Trophoblast cell (in vitro differentiated cells and primary cell): ENCODE results near the gene DSCAM.

Experiments used
- DNase-seq, 2 donors: peaks; one replicate each; pipeline ENCODE4 v3.0.0-alpha.2; 2016
- H2AFZ ChIP-seq: 2 replicates; pipeline ENCODE4 v1.6.1; 2013; ENCODE audit warnings: low read length, moderate library complexity, mild to moderate bottlenecking; ENCODE audit not compliant: insufficient read depth, poor library complexity
- H2AK5ac ChIP-seq: 2 replicates; pipeline ENCODE4 v1.6.1; 2013; ENCODE audit warnings: mild to moderate bottlenecking, low read length
- H2BK120ac ChIP-seq: 2 replicates; pipeline ENCODE4 v1.6.1; 2013; ENCODE audit warnings: low read length, mild to moderate bottlenecking, moderate library complexity; ENCODE audit not compliant: insufficient read depth, poor library complexity
- H2BK12ac ChIP-seq: 2 replicates; pipeline ENCODE4 v1.6.1; 2013; ENCODE audit warnings: mild to moderate bottlenecking, low read length, moderate library complexity
- H2BK5ac ChIP-seq: 2 replicates; pipeline ENCODE4 v1.6.1; 2013; ENCODE audit warnings: low read length, low read depth, moderate library complexity, mild to moderate bottlenecking; ENCODE audit not compliant: poor library complexity
- H3K14ac ChIP-seq: 2 replicates; pipeline ENCODE4 v1.6.1; 2013; ENCODE audit warnings: mild to moderate bottlenecking, low read length
- H3K18ac ChIP-seq: 2 replicates; pipeline ENCODE4 v1.6.1; 2013; ENCODE audit warnings: mild to moderate bottlenecking, low read length
- H3K23ac ChIP-seq: 2 replicates; pipeline ENCODE4 v1.6.1; 2013; ENCODE audit warnings: low read length
- H3K27ac ChIP-seq: 2 replicates; pipeline ENCODE4 v1.5.1; 2013; ENCODE audit warnings: low read depth, mild to moderate bottlenecking, inconsistent platforms, low read length, moderate library complexity
- H3K27me3 ChIP-seq: 2 replicates; pipeline ENCODE4 v1.6.1; 2013; ENCODE audit warnings: inconsistent platforms, mild to moderate bottlenecking, low read length, moderate library complexity; ENCODE audit not compliant: insufficient read depth
- H3K36me3 ChIP-seq, 2 experiments: 1 replicate in 1 of 2; 2 replicates in 1 of 2; pipeline ENCODE4 v1.6.1; 2013; ENCODE audit warnings: low read length in 2 of 2, mild to moderate bottlenecking in 2 of 2, moderate library complexity in 1 of 2; ENCODE audit not compliant: insufficient read depth in 2 of 2, control insufficient read depth in 1 of 2
- H3K4ac ChIP-seq: 2 replicates; pipeline ENCODE4 v1.6.1; 2013; ENCODE audit warnings: low read depth, mild to moderate bottlenecking, low read length, moderate library complexity
- H3K4me1 ChIP-seq, 2 experiments: 1 replicate in 1 of 2; 2 replicates in 1 of 2; pipeline ENCODE4 v1.6.1; 2013; ENCODE audit warnings: low read length in 2 of 2, mild to moderate bottlenecking in 2 of 2, moderate library complexity in 1 of 2; ENCODE audit not compliant: insufficient read depth in 2 of 2, control insufficient read depth in 1 of 2
- H3K4me2 ChIP-seq: 2 replicates; pipeline ENCODE4 v1.6.1; 2013; ENCODE audit warnings: inconsistent platforms, mild to moderate bottlenecking, low read length, moderate library complexity
- H3K4me3 ChIP-seq: 2 replicates; pipeline ENCODE4 v1.5.1; 2013; ENCODE audit warnings: mild to moderate bottlenecking, low read depth, low read length, inconsistent platforms
- H3K79me1 ChIP-seq: one replicate; pipeline ENCODE4 v1.6.1; 2013; ENCODE audit warnings: low read length
- H3K79me2 ChIP-seq: 2 replicates; pipeline ENCODE4 v1.6.1; 2013; ENCODE audit warnings: low read length, mild to moderate bottlenecking; ENCODE audit not compliant: control insufficient read depth, insufficient read depth, poor library complexity
- H3K9ac ChIP-seq: 2 replicates; pipeline ENCODE4 v1.6.1; 2013; ENCODE audit warnings: mild to moderate bottlenecking, low read length
- H3K9me3 ChIP-seq: 2 replicates; pipeline ENCODE4 v1.6.1; 2013; ENCODE audit warnings: low read depth, mild to moderate bottlenecking, control low read depth, inconsistent platforms, low read length; ENCODE audit not compliant: insufficient read depth
- H4K12ac ChIP-seq: 2 replicates; pipeline ENCODE4 v1.6.1; 2013; ENCODE audit warnings: low read depth, mild to moderate bottlenecking, low read length, moderate library complexity
- H4K8ac ChIP-seq: 2 replicates; pipeline ENCODE4 v1.6.1; 2013; ENCODE audit warnings: low read depth, mild to moderate bottlenecking, low read length, moderate library complexity
- H4K91ac ChIP-seq: one replicate; pipeline ENCODE4 v1.6.1; 2013; ENCODE audit warnings: low read depth, mild to moderate bottlenecking, low read length, moderate library complexity
- WGBS: extraction: QIAGEN DNeasy Blood & Tissue Kit; methylation state at CpG from one replicate; pipeline ENCODE4 v1.1.7; 2013; ENCODE audit warnings: missing lambda C conversion rate; ENCODE audit not compliant: insufficient read length, insufficient coverage; ENCODE audit errors: extremely low coverage; 5-methylcytosine and 5-hydroxymethylcytosine counted together

The DSCAM gene

DNA sequence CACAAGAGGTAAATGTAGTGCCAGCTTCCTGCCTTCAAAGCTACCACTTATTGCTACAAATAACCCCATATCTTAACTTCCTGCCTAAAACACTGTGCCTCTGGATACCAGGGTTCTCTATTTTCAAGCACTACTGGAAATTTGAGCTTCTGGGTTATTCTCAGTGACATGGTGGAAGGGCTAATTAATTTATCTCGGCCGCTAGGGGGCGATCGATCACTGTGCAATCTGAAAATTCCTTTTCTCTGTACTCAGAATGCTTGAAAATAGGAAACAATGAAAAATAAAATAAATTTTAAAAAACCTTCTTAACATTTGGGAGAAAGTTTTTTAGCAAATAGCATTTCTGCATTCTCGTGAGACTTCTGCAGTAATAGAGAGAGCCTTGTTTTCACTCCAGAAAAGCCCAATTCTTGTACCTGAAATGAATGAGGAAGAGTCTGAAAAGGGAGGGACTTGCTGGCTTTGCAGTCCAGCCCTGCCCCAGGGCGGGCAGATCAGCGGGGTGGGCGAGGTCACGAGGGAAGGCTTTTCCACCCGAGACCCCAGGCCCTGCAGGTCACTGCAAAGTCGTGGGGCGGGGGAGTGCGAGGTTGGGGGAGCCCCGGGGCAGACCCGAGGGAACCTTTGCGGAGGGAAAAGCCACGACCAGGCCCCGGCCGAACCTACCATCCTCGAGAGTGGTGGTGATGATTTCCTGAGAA is 703.0 kb downstream of the DSCAM start:
- Histone ChIP-seq H4K12ac (no peak overlapping the region), H3K27me3 (no peaks in the 10 kb centered on the region), H3K18ac (no peak overlapping the region), H2BK120ac (no peak overlapping the region), H2AFZ (no peak overlapping the region), H4K91ac (no peak overlapping the region), H2AK5ac (no peak overlapping the region), H3K14ac (no peak overlapping the region), H3K79me2 (no peaks in the 10 kb centered on the region), H2BK5ac (no peak overlapping the region), H2BK12ac (no peak overlapping the region), H3K9ac (no peak overlapping the region), H3K79me1 (no peaks in the 10 kb centered on the region), H3K4me1 (no peaks in the 10 kb centered on the region), H3K36me3 (no peaks in the 10 kb centered on the region), H3K4ac (no peak overlapping the region), H3K4me2 (no peak overlapping the region), H3K23ac (no peak overlapping the region), H3K4me3 (no peak overlapping the region), H3K27ac (no peak overlapping the region), H4K8ac (no peak overlapping the region), H3K9me3 (peaks cover 2% of the 10 kb centered on the region)
- no CpG with 5 or more reads among the region's 20 CpGs for WGBS
- peak; percentile 66 to 88 for DNase-seq

DNA sequence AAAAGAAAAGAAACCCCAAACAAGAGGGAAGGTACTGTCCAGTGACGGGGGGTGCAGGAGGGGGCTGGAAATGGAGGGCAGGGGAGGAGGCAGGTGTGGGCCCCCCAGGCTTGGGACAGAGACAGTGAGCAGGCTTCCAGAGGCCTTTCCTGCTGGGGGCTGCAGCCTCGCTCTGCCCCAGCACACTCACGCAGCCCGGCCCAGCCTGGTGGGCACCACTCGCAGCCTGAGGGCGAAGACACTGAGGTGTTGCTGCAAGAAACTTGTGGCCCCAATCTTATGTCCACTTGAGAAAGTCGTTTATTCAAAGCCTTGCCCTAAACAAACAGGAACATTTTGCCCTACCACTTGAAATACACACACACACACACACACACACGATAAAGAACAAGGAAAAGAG is 705.3 kb downstream of the DSCAM start:
- H3K27me3 ChIP-seq: no peaks in the 10 kb centered on the region
- no peaks in the 10 kb centered on the region for H3K79me1 ChIP-seq
- H3K23ac ChIP-seq: no peak overlapping the region
- no peak overlapping the region for H2BK12ac ChIP-seq
- no peak overlapping the region for H4K8ac ChIP-seq
- H3K9me3 ChIP-seq: peaks cover 9% of the 10 kb centered on the region
- H4K91ac ChIP-seq: no peak overlapping the region
- no peak overlapping the region for H3K4me3 ChIP-seq
- H2BK5ac ChIP-seq: no peak overlapping the region
- DNase-seq: no peak
- no peak overlapping the region for H4K12ac ChIP-seq
- H3K14ac ChIP-seq: no peak overlapping the region
- H2AK5ac ChIP-seq: no peak overlapping the region
- H3K79me2 ChIP-seq: no peaks in the 10 kb centered on the region
- H2BK120ac ChIP-seq: no peak overlapping the region
- H3K4me1 ChIP-seq: no peaks in the 10 kb centered on the region
- H2AFZ ChIP-seq: no peak overlapping the region
- H3K4me2 ChIP-seq: no peak overlapping the region
- no peak overlapping the region for H3K4ac ChIP-seq
- no peak overlapping the region for H3K9ac ChIP-seq
- H3K36me3 ChIP-seq: peaks cover 0 to 2% of the 10 kb centered on the region in 2 experiments
- no peak overlapping the region for H3K18ac ChIP-seq
- no peak overlapping the region for H3K27ac ChIP-seq
- WGBS: no CpG with 5 or more reads among the region's 8 CpGs

DNA sequence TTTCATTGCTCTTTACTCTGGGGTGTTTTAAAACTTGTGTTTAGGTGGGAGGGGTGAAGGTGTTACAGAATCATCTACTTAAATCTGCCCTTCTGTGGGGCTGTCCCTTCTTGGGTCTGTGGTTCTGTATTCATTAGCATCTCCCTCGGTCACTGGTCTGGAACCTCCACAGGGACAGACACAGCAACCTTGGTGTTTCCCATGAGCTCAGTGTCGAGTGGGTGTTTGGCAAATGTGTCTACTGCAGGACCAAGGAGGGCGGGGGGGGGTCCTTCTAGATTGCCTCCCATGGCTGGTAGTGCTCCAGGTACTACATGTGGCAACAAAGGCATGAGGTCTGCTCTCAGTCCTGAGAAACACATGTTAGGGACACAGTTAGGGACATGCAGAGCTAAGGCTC is 706.3 kb downstream of the DSCAM start:
- Histone ChIP-seq H3K4me3 (no peak overlapping the region), H4K8ac (no peak overlapping the region), H3K4me1 (no peaks in the 10 kb centered on the region), H3K18ac (no peak overlapping the region), H3K79me2 (no peaks in the 10 kb centered on the region), H3K4ac (no peak overlapping the region), H3K9me3 (peaks cover 9% of the 10 kb centered on the region), H3K4me2 (no peak overlapping the region), H2BK5ac (no peak overlapping the region), H3K9ac (no peak overlapping the region), H3K36me3 (peaks cover 0 to 2% of the 10 kb centered on the region in 2 experiments), H3K27me3 (no peaks in the 10 kb centered on the region), H2AK5ac (no peak overlapping the region), H3K14ac (no peak overlapping the region), H2BK12ac (no peak overlapping the region), H3K23ac (no peak overlapping the region), H3K27ac (no peak overlapping the region), H4K91ac (no peak overlapping the region), H2AFZ (no peak overlapping the region), H2BK120ac (no peak overlapping the region), H3K79me1 (no peaks in the 10 kb centered on the region), H4K12ac (no peak overlapping the region)
- DNase-seq: no peak
- no CpG with 5 or more reads among the region's 3 CpGs for WGBS

DNA sequence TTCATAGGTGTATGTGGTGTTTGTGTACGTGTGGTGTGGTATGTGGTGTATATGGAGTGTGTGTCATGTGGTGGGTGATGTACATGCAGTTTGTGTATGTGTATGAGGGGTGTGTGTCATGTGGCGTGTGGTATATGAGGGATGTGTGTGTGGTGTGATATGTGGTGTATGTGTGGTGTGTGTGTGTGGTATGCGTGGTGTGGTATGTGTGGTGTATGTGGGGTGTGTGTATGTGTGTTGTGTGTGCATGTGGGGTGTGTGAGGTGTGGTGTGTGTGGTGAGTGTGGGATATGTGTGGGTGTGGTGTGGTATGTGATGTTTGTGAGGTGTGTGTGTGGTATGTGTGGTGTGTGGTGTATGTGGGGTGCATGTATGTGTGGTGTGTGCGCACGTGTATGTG is 707.3 kb downstream of the DSCAM start:
- no peak for DNase-seq
- H2AK5ac ChIP-seq: no peak overlapping the region
- H4K12ac ChIP-seq: no peak overlapping the region
- H2AFZ ChIP-seq: no peak overlapping the region
- no peak overlapping the region for H3K27ac ChIP-seq
- no peak overlapping the region for H2BK5ac ChIP-seq
- H2BK120ac ChIP-seq: no peak overlapping the region
- peak overlapping the region; percentile 20 for H3K4me3 ChIP-seq
- H3K9me3 ChIP-seq: peaks cover 9% of the 10 kb centered on the region
- H3K79me2 ChIP-seq: no peaks in the 10 kb centered on the region
- no peak overlapping the region for H3K9ac ChIP-seq
- no peak overlapping the region for H4K91ac ChIP-seq
- H3K79me1 ChIP-seq: no peaks in the 10 kb centered on the region
- H3K23ac ChIP-seq: no peak overlapping the region
- peaks cover 0 to 2% of the 10 kb centered on the region in 2 experiments for H3K36me3 ChIP-seq
- no peak overlapping the region for H2BK12ac ChIP-seq
- H3K27me3 ChIP-seq: no peaks in the 10 kb centered on the region
- no peak overlapping the region for H3K18ac ChIP-seq
- H3K4me2 ChIP-seq: no peak overlapping the region
- no peak overlapping the region for H4K8ac ChIP-seq
- no peak overlapping the region for H3K14ac ChIP-seq
- no peaks in the 10 kb centered on the region for H3K4me1 ChIP-seq
- no peak overlapping the region for H3K4ac ChIP-seq
- 100% methylated on average over 2 of the region's 5 CpGs for WGBS
